ENCODE data around the gene PDE2A.

Gene PDE2A

DNA sequence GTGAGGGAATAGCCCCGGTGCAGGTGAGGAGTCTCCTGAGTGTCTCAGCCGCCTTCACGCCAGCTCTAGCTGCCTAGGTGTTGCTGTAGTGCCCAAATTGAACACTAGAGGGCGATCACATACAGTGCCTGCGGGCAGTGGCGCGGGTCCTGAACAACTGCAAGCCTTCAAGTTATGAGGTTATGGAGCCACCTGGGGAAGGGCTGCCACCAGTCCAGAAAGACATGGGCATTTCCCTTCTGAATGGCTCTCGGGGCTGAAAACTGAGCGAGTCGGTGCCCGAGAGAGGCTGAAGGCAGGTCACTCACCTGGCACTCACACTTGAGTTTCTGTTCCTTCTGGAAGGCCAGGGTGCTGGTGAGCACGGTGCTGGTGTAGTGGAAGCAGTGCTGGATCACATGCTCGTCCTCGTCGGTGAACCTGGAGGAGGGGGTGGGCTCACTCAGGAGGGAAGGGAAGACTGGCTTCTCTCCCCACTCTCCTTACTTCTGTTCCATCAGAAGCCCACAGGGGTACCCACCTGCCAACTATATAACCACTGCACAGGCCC is 88.4 kb downstream of the PDE2A start:
- peak; percentile 73 for DNase-seq

DNA sequence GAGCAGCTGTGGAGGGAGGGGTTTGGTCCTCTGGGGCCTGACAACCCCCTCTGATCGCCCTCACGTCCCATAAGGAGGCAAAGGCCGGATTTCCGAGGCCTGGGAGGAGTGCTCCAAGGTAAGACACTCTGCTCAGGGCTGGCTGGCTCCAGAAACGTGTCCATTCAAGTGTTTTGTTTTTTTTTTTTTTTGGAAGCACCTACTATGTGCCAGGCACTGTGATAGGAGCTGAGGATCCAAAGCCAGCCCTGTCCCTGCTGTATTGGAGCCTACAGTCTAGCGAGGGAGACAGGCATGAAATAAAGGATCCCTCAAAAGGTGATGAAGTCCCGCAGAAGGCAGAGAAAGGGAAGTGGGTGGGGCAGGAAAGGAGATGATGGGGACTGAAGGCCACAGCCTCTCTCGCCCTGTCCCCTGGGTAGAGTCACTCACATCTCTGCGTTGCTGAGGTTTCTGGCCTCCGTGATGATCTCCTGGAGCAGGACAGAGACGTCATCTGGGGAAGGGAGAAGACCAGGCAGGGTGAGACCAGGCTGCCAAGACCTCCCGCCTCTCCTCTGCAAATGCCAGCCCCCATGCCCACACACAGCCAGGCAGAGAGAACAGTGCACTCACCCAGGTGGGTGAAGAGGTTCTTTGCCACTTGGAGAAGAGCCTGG is 89.2 kb downstream of the PDE2A start:
- peak; percentile 32 for DNase-seq

DNA sequence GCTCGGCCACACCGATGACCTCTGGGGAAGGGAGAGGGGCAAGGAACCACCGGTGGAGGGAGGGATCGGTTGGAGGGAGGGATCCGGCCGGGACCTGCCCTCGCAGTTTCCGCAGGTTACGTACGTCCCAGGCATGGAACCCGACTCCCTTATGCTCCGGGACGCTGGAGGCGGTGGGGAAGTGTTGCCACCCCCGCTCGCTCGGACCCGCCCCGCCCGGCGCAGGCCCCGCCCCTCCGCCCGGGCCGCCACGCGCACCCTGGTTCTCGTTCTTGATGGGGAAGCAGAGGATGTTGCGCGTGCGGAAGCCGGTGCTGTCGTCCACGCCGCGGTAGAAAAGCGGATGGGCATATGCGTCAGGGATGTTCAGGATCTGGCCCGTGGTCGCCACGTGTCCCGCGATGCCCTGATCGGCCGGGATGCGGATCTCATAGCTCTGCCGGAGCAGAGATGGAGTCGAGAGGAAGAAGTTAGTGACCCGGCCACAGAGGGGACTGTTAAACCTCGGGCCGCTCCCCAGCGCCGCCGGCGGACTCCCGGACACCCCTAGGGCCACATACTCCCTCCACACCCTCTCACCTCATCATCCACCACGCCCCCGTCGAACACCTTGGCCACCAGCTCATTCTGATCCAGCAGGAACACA is 89.8 kb downstream of the PDE2A start:
- DNase-seq = peak; percentile 85

DNA sequence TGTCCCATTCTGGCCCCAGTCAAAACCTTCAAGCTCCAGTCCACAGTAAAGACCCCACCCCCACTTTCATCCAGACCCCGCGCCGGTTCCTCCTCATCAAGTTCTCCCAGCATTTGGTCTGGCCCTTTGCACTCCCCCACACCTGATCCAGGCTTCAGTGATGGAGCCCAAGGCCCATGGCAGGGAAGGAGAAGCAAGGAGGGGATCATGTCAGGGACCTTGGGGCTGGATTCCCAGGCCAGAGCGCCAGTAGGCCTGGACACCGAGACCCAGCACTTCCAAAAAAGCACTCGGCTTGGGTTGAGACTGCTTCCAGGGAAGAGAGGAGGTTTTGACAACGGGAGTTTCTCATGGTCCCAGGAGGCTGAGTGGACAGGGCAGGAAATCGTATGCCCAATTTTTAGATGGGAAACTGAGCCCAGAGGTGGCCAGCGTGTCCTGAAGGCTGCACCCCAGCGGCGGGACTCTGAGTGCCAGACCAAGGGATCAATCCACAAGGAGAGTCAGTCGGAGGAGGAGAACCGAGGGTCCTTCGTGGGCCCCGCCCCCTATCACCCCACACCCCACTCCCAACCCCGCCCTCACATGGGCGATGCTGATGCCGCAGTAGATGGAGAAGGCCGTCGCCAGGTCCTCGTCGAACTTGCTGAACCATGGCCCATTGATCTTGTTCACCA is 90.5 kb downstream of the PDE2A start:
- DNase-seq = no peak

DNA sequence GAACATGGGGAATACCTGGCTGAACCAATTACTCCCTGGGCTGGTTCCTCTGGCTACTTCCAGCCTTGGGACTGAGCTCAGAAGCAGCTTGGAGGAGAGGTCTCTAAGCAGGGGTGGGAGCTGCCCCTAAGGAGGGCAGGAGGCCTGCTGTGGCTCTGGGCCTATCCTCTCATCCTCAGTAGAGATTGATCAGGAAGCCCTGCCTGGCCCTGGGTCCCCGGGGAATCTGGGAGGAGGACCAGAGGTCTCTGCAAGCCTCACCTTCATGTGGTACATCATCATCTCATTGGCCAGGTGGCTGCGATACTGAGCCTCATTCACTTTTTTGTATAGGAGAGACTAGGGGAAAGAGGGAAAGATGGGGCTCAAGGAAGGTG is 91.1 kb downstream of the PDE2A start:
- DNase-seq = no peak

GRCh38 chr11:72582206-72583176 is 91.7 kb downstream of the PDE2A start:
- no peak for DNase-seq

- no peak for DNase-seq
These were observed 93.2 kb downstream of the PDE2A start for GRCh38 chr11:72581067-72581466.

DNA sequence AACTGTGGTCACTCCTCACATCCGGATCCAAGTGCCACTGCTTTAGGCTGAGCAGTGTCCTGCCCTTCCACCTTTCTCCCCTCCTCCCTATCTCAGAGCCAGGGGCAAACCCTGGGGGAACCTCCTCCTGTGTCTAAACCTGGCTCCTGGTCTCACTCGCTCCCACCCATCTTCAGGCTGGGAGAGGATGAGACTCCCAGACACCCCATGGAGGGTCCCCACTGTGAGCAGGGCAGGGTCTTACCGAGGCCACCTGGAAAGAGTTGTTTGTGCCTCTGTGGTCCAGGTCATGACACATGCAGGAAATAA is 93.6 kb downstream of the PDE2A start:
- DNase-seq = no peak

- DNase-seq = peak; percentile 15
These were observed 94.2 kb downstream of the PDE2A start for GRCh38 chr11:72579816-72580641.

GRCh38 chr11:72578991-72579815 is 95.0 kb downstream of the PDE2A start:
- peak; percentile 11 for DNase-seq

DNA sequence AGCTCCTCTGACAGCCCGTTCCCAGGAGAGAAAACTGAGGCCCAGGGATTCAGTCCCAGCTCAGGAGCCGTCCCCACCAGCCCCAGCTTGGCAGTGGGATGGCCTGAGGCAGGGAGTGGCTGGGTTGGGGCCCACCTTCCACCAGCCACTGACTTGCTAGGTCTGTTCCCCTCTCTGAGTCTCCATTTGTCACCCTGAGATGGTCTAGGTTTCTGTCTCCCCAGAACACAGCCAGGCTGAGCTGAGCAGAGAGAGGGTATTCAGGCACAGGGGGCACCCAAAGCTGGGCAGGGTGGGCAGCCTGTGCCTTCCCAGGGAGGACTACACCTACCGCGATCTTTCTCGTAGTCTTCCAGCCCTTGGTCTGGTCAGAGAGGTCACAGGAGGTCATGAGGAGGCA is 95.7 kb downstream of the PDE2A start:
- DNase-seq = peak; percentile 10

DNA sequence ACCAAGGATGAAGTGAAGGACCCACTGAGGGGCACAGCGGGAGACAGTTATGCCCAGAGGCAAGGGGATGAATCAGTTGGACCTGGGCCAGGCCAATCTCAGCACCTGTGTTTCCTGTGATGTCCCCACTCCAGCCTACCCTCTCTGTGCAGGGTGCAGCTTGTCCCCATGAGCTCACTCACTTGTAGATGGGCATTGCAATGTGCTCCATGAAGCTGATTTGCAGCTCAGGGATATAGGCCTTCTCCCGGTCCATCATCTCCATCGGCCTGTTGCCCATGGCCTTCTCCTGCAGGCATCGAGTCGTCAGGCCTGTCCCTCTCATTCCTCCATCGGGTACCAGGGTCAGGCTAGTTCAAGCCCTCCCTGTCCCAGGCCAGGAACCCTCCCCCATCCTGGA is 96.2 kb downstream of the PDE2A start:
- peak; percentile 6 for DNase-seq

DNA sequence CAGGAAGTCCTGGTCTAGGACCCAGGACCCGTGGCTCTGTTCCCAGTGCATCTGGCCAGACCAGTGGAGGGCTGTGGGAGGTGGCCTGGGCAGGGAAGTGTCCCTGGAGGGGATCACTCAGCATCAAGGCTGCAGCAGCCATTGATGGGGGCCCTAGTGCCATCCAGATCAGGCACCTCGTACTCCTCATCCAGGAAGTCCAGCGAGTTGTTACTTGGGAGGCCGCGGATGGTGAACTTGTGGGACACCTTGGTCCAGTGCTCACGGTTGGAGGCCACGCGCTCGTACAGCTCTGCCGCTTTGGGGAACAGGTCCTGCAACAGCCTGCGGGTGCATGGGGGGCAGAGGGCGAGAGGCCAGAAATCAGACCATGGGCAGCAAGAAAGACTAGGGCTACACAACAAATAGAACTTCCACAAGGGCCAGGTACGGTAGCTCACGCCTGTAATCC is 96.9 kb downstream of the PDE2A start:
- DNase-seq = peak; percentile 11

DNA sequence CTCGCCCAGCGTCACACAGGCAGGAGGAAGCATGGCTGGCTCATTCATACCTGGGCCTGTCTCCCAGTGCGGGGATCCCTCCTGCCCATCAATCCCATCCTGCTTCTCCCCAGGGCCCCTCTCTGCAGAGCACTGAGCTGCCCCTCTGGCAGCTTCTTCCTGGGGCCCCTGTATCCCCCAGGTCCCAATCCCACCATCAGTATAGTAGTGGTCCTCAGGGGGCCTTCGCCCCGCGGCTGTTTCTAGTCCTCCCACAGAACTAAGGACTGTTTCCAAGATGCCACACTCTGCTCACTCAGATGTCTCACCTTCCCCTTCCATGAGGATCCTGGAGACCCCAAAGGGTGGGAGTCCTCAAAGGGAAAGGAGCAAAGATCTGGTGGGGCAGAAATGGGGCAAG is 97.6 kb downstream of the PDE2A start:
- no peak for DNase-seq

- DNase-seq = no peak
These were observed 98.0 kb downstream of the PDE2A start for GRCh38 chr11:72576243-72576595.

DNA sequence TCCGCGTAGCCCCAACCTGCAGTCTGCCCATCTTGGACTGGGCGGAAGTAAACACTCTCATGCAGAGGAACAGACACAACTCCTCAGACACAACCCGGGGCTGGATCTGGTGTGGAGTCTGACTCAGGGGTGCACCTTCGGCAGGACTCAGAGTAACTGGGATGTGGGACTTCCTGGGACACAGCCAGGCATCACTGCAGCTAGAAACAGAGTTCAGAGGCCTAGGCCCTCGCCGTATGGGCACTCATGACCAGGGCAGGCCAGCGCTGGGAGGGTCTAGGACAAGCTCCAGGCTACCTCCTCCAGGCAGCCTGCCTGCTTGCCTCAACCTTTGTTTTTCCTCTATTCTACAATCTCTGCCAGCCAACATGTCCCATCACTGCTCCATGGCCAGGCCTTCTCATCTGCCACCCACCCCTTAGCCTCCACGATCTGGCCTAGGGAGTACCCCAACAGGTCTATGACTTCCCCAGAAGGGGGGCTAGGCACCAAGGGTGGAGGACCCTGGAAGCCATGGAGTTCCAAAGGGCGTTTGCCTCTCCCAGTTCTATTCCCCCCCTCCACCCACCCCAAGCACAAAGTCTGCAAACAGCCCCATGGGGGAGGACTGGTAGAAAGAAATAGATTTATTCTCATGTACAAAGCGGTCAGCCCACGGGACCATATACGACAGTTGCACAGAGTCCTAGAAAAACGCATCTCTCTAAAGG is 98.5 kb downstream of the PDE2A start:
- DNase-seq = no peak

DNA sequence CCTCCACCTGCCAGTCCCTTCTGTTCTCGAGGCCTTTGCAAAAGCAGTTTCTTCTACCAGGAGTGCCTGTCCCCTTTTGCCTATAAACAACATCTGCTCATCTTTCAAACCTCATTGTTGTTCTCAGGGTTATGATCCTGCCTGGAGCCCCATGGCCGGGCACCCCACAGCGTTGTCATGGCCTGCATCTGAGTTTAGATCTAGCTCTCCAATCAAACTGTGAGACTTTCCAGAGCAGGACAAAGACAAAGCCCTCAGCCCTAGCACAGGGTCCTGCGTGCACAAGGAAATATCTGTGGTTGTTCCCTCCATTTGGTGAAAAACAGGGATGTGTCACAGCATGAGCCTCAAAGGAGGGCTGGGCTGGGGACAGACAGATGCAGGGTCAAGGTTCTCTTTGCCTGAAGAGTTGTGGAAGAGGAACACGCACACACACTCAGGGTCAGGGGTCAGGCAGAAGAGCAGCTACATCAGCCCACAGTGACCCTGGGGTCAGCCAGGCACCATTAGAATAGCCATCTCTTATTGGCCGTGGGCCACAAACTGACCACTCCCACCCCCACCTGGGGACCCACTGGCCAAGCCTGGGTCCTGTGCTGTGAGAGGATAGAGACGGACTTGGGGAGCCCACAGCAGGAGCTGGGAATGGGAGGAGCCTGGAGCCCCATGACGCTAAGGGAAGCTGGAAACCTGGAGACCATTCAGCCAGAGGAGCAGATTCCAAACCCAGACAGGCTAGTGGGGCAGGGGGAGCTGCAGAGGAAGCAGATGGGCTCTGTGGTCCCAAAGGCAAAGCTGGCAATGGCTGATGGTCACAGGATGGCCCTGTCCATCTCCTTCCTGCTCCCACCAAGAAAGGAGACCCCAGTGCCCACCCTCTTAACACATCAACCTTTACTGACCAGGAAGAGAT is 99.4 kb downstream of the PDE2A start:
- no peak for DNase-seq

- no peak for DNase-seq
These were observed 100.3 kb downstream of the PDE2A start for GRCh38 chr11:72573855-72574445.

All from CD4-positive, alpha-beta T cell treated with Interleukin-15 for 1 hour (primary cell).